Fibroblast of pulmonary artery (primary cell): ENCODE results near the gene MROH8.

Experiments used
- DNase-seq: peaks from one replicate; pipeline ENCODE4 v3.0.0-alpha.2; 2010; ENCODE audit warnings: low read depth
- H3K4me3 ChIP-seq: replicated peaks from 2 replicates; pipeline ENCODE4 v1.5.1; 2011; ENCODE audit warnings: low read depth, mild to moderate bottlenecking, control low read depth, low read length, moderate library complexity
- CTCF ChIP-seq: IDR thresholded peaks from 2 replicates; pipeline ENCODE4 v1.5.1; 2011; ENCODE audit warnings: mild to moderate bottlenecking, control low read depth, low read length, inconsistent platforms; ENCODE audit errors: missing control alignments

The MROH8 gene

GRCh38 chr20:37123441-37123840 is 55.9 kb downstream of the MROH8 start:
- no peak overlapping the region for H3K4me3 ChIP-seq
- TF ChIP-seq CTCF, result no peak
- DNase-seq, result no peak

GRCh38 chr20:37120497-37120896 is 58.9 kb downstream of the MROH8 start:
- TF ChIP-seq CTCF, result no peak

GRCh38 chr20:37119356-37120036 is 59.9 kb downstream of the MROH8 start:
- H3K4me3 ChIP-seq, result no peak overlapping the region
- TF ChIP-seq CTCF, result no peak
- no peak for DNase-seq

More at GRCh38 chr20:37120497-37120896, 58.9 kb downstream of the MROH8 start:
- H3K4me3 ChIP-seq, result no peak overlapping the region
- no peak for DNase-seq

GRCh38 chr20:37114012-37114411 is 65.3 kb downstream of the MROH8 start:
- no peak overlapping the region for H3K4me3 ChIP-seq
- no peak for TF ChIP-seq CTCF
- no peak for DNase-seq

GRCh38 chr20:37111926-37112455 is 67.4 kb downstream of the MROH8 start:
- no peak for TF ChIP-seq CTCF
- no peak overlapping the region for H3K4me3 ChIP-seq
- no peak for DNase-seq

- no peak overlapping the region for H3K4me3 ChIP-seq
- DNase-seq, result no peak
- no peak for TF ChIP-seq CTCF
These were observed 70.7 kb downstream of the MROH8 start for GRCh38 chr20:37108676-37109075.

- no peak for TF ChIP-seq CTCF
These were observed 76.8 kb downstream of the MROH8 start for GRCh38 chr20:37102571-37102970.

More at GRCh38 chr20:37102571-37102970, 76.8 kb downstream of the MROH8 start:
- H3K4me3 ChIP-seq, result no peak overlapping the region
- no peak for DNase-seq
